ENCODE measurements around the gene HRH1. TPM values are rescaled to one million over a fixed set of nuclear protein-coding genes. Genes with fewer than 3 reads are reported as not detected.

Gene HRH1
- total RNA-seq, 1 donor from 2014 or later, result 10.5 TPM

Other genes with a start within 250 kb of the HRH1 start
- 4.0 TPM for gene SLC6A1, start 161.7 kb upstream of the HRH1 start, total RNA-seq
- 62.9 TPM for gene ATG7, start 117.9 kb downstream of the HRH1 start, total RNA-seq

Data from ureter (tissue), 1 donor.